ENCODE data around the gene EVA1A. TPM values are rescaled to one million over a fixed set of nuclear protein-coding genes. Genes with fewer than 3 reads are reported as not detected.

EVA1A gene
- total RNA-seq, 1 donor: not detected

- DNase-seq (ENCODE audit: low read depth in 2 of 3, low spot score in 2 of 3): no peak
These were observed 101.0 kb downstream of the EVA1A start for GRCh38 chr2:75459565-75460310.

GRCh38 chr2:75458201-75458600, 102.5 kb downstream of the EVA1A start:
- no peak for DNase-seq (ENCODE audit: low read depth in 2 of 3, low spot score in 2 of 3)

GRCh38 chr2:75456825-75457224, 103.9 kb downstream of the EVA1A start:
- DNase-seq (ENCODE audit: low read depth in 2 of 3, low spot score in 2 of 3): no peak

- no peak for DNase-seq (ENCODE audit: low read depth in 2 of 3, low spot score in 2 of 3)
These were observed 104.6 kb downstream of the EVA1A start for GRCh38 chr2:75456111-75456510.

GRCh38 chr2:75454241-75454620, 106.5 kb downstream of the EVA1A start:
- DNase-seq (ENCODE audit: low read depth in 2 of 3, low spot score in 2 of 3): no peak

- no peak for DNase-seq (ENCODE audit: low read depth in 2 of 3, low spot score in 2 of 3)
These were observed 107.1 kb downstream of the EVA1A start for GRCh38 chr2:75453384-75454240.

GRCh38 chr2:75450068-75450467, 110.7 kb downstream of the EVA1A start:
- no peak for DNase-seq (ENCODE audit: low read depth in 2 of 3, low spot score in 2 of 3)

- no peak for DNase-seq (ENCODE audit: low read depth in 2 of 3, low spot score in 2 of 3)
These were observed 113.6 kb downstream of the EVA1A start for GRCh38 chr2:75447176-75447575.

Small RNA genes lying within 50 kb of the gene (small RNA-seq; reads per million reads assigned to genes)
- not detected for gene RF01233

Other genes with a start within 250 kb of the EVA1A start
- gene MRPL19, start 85.8 kb upstream of the EVA1A start, total RNA-seq: 10.2 TPM
- gene GCFC2, start 150.0 kb upstream of the EVA1A start, total RNA-seq: 6.5 TPM